DND-41 (cell line): ENCODE results near the gene TFDP3.

Source experiments
- ATAC-seq: fragments of 200-7000 bp; cut with Tn5 transposase; 3 replicates; pipeline ENCODE4 v1.9.1; 2021; ENCODE audit warnings: low read depth; ENCODE audit not compliant: insufficient read depth
- DNase-seq: peaks from one replicate; pipeline ENCODE4 v3.0.0-alpha.2; 2020
- H2AFZ ChIP-seq: 2 replicates; pipeline ENCODE4 v1.6.0; 2012; ENCODE audit warnings: low read depth, low read length
- H3K27ac ChIP-seq: 2 replicates; pipeline ENCODE4 v1.5.1; 2012; ENCODE audit warnings: low read length, inconsistent platforms
- H3K27me3 ChIP-seq: fragments of 200-600 bp; sonication (generic); 2 replicates; pipeline ENCODE4 v1.6.0; 2012; ENCODE audit warnings: low read length, mild to moderate bottlenecking, inconsistent platforms; ENCODE audit not compliant: insufficient read depth, poor library complexity
- H3K36me3 ChIP-seq: 2 replicates; pipeline ENCODE4 v1.5.1; 2012; ENCODE audit warnings: low read length, inconsistent platforms; ENCODE audit not compliant: insufficient read depth
- H3K4me1 ChIP-seq: 2 replicates; pipeline ENCODE4 v1.5.1; 2012; ENCODE audit warnings: mild to moderate bottlenecking, low read length; ENCODE audit not compliant: insufficient read depth
- H3K4me2 ChIP-seq: 2 replicates; pipeline ENCODE4 v1.6.0; 2012; ENCODE audit warnings: mild to moderate bottlenecking, moderate library complexity, low read length, inconsistent platforms; ENCODE audit not compliant: insufficient read depth
- H3K4me3 ChIP-seq, 2 experiments: fragments of 200-600 bp in 1 of 2; shearing (Covaris generic) in 1 of 2; 2 replicates each; pipeline ENCODE4 v1.5.1; 2012 to 2016; ENCODE audit warnings: inconsistent platforms in 2 of 2, low read length in 2 of 2, mild to moderate bottlenecking in 2 of 2, low read depth in 1 of 2, moderate library complexity in 1 of 2
- H3K79me2 ChIP-seq: 2 replicates; pipeline ENCODE4 v1.6.0; 2012; ENCODE audit warnings: low read length, inconsistent platforms; ENCODE audit not compliant: insufficient read depth
- H3K9ac ChIP-seq: 2 replicates; pipeline ENCODE4 v1.6.0; 2012; ENCODE audit warnings: low read depth, mild to moderate bottlenecking, inconsistent platforms, low read length, moderate library complexity
- H3K9me3 ChIP-seq: 2 replicates; pipeline ENCODE4 v1.5.1; 2012; ENCODE audit warnings: low read length, moderate library complexity, mild to moderate bottlenecking, inconsistent platforms; ENCODE audit not compliant: insufficient read depth, severe bottlenecking
- H4K20me1 ChIP-seq: 2 replicates; pipeline ENCODE4 v1.6.0; 2012; ENCODE audit warnings: low read length; ENCODE audit not compliant: insufficient read depth
- EZH2 ChIP-seq: IDR thresholded peaks from 3 replicates; pipeline ENCODE4 v1.6.1; 2012; ENCODE audit warnings: borderline replicate concordance, low read depth, mild to moderate bottlenecking, moderate library complexity, low read length, inconsistent platforms; ENCODE audit not compliant: severe bottlenecking
- TF ChIP-seq, protein P1 (sequence below): IDR thresholded peaks from 2 replicates; pipeline ENCODE4 v1.5.1; 2012; ENCODE audit warnings: borderline replicate concordance, low read length, moderate library complexity, mild to moderate bottlenecking; ENCODE audit not compliant: poor library complexity, severe bottlenecking; ENCODE audit errors: extremely low read depth

TFDP3 gene

DNA sequence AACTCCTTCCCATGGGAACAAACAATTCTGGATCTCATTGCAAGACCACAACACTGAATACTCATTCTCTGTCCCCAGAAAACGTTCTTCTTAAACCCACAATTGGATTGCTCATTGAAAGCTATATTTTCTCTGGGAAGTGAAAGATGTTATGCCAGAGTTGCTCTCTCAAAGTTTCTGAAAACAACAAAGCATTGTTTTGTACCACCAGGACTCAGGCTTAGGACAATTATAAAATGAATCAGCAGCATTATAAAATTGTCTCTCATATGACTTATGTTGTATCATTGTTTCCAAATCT is 26.5 kb downstream of the TFDP3 start:
- Histone ChIP-seq H3K4me3 (no peak overlapping the region), H3K9me3 (no peaks in the 10 kb centered on the region), H3K4me2 (no peak overlapping the region), H3K79me2 (no peaks in the 10 kb centered on the region), H2AFZ (no peak overlapping the region), H4K20me1 (no peaks in the 10 kb centered on the region), H3K36me3 (no peaks in the 10 kb centered on the region), H3K27ac (no peak overlapping the region), H3K9ac (no peak overlapping the region), H3K27me3 (no peaks in the 10 kb centered on the region), H3K4me1 (no peaks in the 10 kb centered on the region)
- DNase-seq = no peak
- ATAC-seq = no peak
- TF ChIP-seq, protein P1, sequence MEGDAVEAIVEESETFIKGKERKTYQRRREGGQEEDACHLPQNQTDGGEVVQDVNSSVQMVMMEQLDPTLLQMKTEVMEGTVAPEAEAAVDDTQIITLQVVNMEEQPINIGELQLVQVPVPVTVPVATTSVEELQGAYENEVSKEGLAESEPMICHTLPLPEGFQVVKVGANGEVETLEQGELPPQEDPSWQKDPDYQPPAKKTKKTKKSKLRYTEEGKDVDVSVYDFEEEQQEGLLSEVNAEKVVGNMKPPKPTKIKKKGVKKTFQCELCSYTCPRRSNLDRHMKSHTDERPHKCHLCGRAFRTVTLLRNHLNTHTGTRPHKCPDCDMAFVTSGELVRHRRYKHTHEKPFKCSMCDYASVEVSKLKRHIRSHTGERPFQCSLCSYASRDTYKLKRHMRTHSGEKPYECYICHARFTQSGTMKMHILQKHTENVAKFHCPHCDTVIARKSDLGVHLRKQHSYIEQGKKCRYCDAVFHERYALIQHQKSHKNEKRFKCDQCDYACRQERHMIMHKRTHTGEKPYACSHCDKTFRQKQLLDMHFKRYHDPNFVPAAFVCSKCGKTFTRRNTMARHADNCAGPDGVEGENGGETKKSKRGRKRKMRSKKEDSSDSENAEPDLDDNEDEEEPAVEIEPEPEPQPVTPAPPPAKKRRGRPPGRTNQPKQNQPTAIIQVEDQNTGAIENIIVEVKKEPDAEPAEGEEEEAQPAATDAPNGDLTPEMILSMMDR = no peak
- TF ChIP-seq EZH2 = no peak

DNA sequence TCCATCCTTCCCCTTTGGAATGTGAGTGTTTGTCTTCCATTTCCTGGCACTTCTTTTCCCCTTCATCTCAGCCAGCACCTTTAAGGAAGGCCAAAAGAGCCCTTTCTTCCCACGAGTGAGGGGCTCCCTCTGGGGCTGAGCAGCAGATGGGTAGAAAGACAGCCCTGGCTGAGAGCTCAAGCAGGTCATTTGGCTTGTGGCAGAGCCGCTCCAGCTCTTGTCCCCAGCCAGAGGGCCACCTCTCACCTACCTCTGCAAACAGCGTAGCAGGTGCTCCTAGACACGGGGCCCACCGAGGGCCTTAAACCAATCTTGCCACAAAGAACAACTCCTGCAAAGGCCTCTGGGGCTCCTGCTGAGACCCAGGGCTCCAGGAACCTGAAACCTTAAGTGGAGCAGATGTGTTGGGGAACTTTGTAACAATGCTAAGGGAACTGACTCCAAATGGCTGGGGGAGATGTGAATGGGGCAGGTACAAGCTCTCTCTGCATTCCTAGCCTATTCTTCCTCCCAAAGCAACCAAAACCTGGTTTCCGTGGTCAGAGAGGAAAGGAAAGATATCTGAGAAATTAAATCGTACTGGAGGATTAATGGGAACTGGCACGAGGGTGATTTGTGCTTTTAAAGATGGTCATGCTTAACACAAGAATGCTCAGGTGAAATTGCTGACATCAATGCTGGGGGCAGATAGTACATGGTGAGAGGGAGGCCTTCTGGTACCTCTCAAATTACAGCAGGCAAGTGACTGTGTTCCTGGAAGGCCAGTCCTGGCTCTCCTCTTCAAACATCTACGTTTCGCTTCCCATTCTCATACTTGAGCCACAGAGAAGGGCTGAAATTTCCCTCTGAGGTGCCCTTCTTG is 27.0 kb downstream of the TFDP3 start:
- Histone ChIP-seq H3K36me3 (no peaks in the 10 kb centered on the region), H3K27me3 (no peaks in the 10 kb centered on the region), H3K9me3 (no peaks in the 10 kb centered on the region), H3K4me2 (no peak overlapping the region), H3K4me3 (no peak overlapping the region), H3K27ac (no peak overlapping the region), H4K20me1 (no peaks in the 10 kb centered on the region), H2AFZ (no peak overlapping the region), H3K79me2 (no peaks in the 10 kb centered on the region), H3K9ac (no peak overlapping the region), H3K4me1 (no peaks in the 10 kb centered on the region)
- ATAC-seq (no peak), DNase-seq (no peak)
- no peak for TF ChIP-seq EZH2
- TF ChIP-seq, protein P1 = no peak

DNA sequence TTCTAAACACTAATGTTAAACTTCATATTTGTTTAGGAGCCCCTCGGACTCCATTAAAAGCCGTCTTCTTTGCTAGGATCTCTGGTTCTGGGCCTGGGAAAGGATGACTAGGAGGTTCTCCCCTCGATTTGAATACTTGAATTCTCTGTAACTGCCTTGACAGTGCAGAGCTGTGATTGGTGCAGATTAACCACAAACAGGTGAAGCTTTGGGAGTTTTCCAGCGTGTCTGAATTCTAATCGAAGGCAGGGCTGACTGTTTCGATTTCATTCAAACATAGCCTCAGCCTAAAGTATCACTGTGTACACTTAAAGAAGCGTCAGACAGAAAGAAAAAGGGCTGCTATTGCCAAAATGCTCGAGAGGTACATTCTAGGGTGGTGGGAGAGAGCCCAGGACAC is 29.0 kb downstream of the TFDP3 start:
- no peak overlapping the region for H3K4me3 ChIP-seq
- H2AFZ ChIP-seq = no peak overlapping the region
- no peak for DNase-seq
- no peaks in the 10 kb centered on the region for H3K27me3 ChIP-seq
- no peaks in the 10 kb centered on the region for H3K36me3 ChIP-seq
- TF ChIP-seq, protein P1 = no peak
- TF ChIP-seq EZH2 = no peak
- H3K9ac ChIP-seq = no peak overlapping the region
- no peaks in the 10 kb centered on the region for H3K4me1 ChIP-seq
- H3K79me2 ChIP-seq = no peaks in the 10 kb centered on the region
- no peaks in the 10 kb centered on the region for H4K20me1 ChIP-seq
- H3K9me3 ChIP-seq = no peaks in the 10 kb centered on the region
- ATAC-seq = no peak
- H3K4me2 ChIP-seq = no peak overlapping the region
- H3K27ac ChIP-seq = no peak overlapping the region
